ENCODE data around the gene CLDN10.
"Not testable (repeated sequence)": the region's sequence is repeated elsewhere in the genome, so short reads cannot be mapped to it uniquely, and the experiment has no call there.

The CLDN10 gene

GRCh38 chr13:95541911-95542474 lies 10.5 kb upstream of the CLDN10 start:
- no peak for DNase-seq

- DNase-seq, result no peak
Measured at GRCh38 chr13:95544293-95544692, 8.2 kb upstream of the CLDN10 start.

GRCh38 chr13:95546919-95547318 lies 5.6 kb upstream of the CLDN10 start:
- no peak for DNase-seq

GRCh38 chr13:95547531-95548167 lies 4.9 kb upstream of the CLDN10 start:
- DNase-seq, result no peak

GRCh38 chr13:95552208-95552538 lies 347 bp upstream of the CLDN10 start:
- no peak for DNase-seq

- no peak for DNase-seq
Measured at GRCh38 chr13:95553581-95554385, 1.3 kb downstream of the CLDN10 start.

GRCh38 chr13:95557013-95557412 lies 4.5 kb downstream of the CLDN10 start:
- DNase-seq, result no peak

GRCh38 chr13:95559100-95559499 lies 6.6 kb downstream of the CLDN10 start:
- no peak for DNase-seq

GRCh38 chr13:95560387-95560786 lies 7.9 kb downstream of the CLDN10 start:
- DNase-seq, result no peak

GRCh38 chr13:95564091-95564490 lies 11.6 kb downstream of the CLDN10 start:
- no peak for DNase-seq

- no peak for DNase-seq
Measured at GRCh38 chr13:95564733-95565291, 12.3 kb downstream of the CLDN10 start.

GRCh38 chr13:95565758-95566157 lies 13.2 kb downstream of the CLDN10 start:
- not testable (repeated sequence) for DNase-seq

GRCh38 chr13:95568131-95568530 lies 15.6 kb downstream of the CLDN10 start:
- no peak for DNase-seq

GRCh38 chr13:95570016-95570415 lies 17.5 kb downstream of the CLDN10 start:
- no peak for DNase-seq

GRCh38 chr13:95571941-95572340 lies 19.4 kb downstream of the CLDN10 start:
- DNase-seq, result no peak

- no peak for DNase-seq
Measured at GRCh38 chr13:95573221-95573620, 20.7 kb downstream of the CLDN10 start.

- DNase-seq, result no peak
Measured at GRCh38 chr13:95579303-95579702, 26.8 kb downstream of the CLDN10 start.

GRCh38 chr13:95585867-95586266 lies 33.3 kb downstream of the CLDN10 start:
- no peak for DNase-seq

GRCh38 chr13:95588134-95588533 lies 35.6 kb downstream of the CLDN10 start:
- DNase-seq, result no peak

GRCh38 chr13:95588721-95589120 lies 36.2 kb downstream of the CLDN10 start:
- no peak for DNase-seq

GRCh38 chr13:95593462-95593861 lies 40.9 kb downstream of the CLDN10 start:
- DNase-seq, result no peak

- DNase-seq, result no peak
Measured at GRCh38 chr13:95596701-95597100, 44.2 kb downstream of the CLDN10 start.

- DNase-seq, result no peak
Measured at GRCh38 chr13:95601216-95601615, 48.7 kb downstream of the CLDN10 start.

- DNase-seq, result no peak
Measured at GRCh38 chr13:95601906-95602305, 49.4 kb downstream of the CLDN10 start.

All from stimulated activated CD4-positive, alpha-beta T cell treated with anti-CD3 and anti-CD28 coated beads, Interleukin-2, amount 100 ng/mL, for 24 hours (primary cell).